Endodermal cell (in vitro differentiated cells): ENCODE measurements around the gene ACVR1. TPM values are rescaled to one million over a fixed set of nuclear protein-coding genes. Genes with fewer than 3 reads are reported as not detected.
"Not testable (repeated sequence)": the region's sequence is repeated elsewhere in the genome, so short reads cannot be mapped to it uniquely, and the experiment has no call there.

ENCODE experiments used
- DNase-seq: peaks from one replicate; pipeline ENCODE4 v3.0.0-alpha.2; 2017
- H3K27ac ChIP-seq: 2 replicates; pipeline ENCODE4 v1.5.1; 2013; ENCODE audit warnings: mild to moderate bottlenecking, low read depth, low read length, moderate library complexity
- H3K27me3 ChIP-seq: 2 replicates; pipeline ENCODE4 v1.6.1; 2013; ENCODE audit warnings: mild to moderate bottlenecking, low read length, moderate library complexity; ENCODE audit not compliant: insufficient read depth, control insufficient read depth, poor library complexity, severe bottlenecking
- H3K36me3 ChIP-seq: 2 replicates; pipeline ENCODE4 v1.7.0; 2013; ENCODE audit warnings: mild to moderate bottlenecking, low read length, moderate library complexity; ENCODE audit not compliant: control insufficient read depth, insufficient read depth
- H3K4me1 ChIP-seq: one replicate; pipeline ENCODE4 v1.7.0; 2013; ENCODE audit warnings: low read length; ENCODE audit not compliant: control insufficient read depth, insufficient read depth
- H3K4me3 ChIP-seq: 2 replicates; pipeline ENCODE4 v1.5.1; 2013; ENCODE audit warnings: mild to moderate bottlenecking, low read length, moderate library complexity
- H3K9ac ChIP-seq: 2 replicates; pipeline ENCODE4 v1.6.1; 2013; ENCODE audit warnings: mild to moderate bottlenecking, low read length, moderate library complexity; ENCODE audit not compliant: poor library complexity, severe bottlenecking; ENCODE audit errors: extremely low read depth
- H3K9me3 ChIP-seq: 2 replicates; pipeline ENCODE4 v1.6.1; 2013; ENCODE audit warnings: mild to moderate bottlenecking, low read length, moderate library complexity; ENCODE audit not compliant: control insufficient read depth
- H3K27ac Mint-ChIP-seq: 2 replicates; pipeline ENCODE4 v1.8.0; 2020; ENCODE audit warnings: mixed read lengths
- H3K27me3 Mint-ChIP-seq: 2 replicates; pipeline ENCODE4 v1.8.0; 2021; ENCODE audit warnings: mild to moderate bottlenecking, mixed read lengths; ENCODE audit not compliant: insufficient read depth
- H3K36me3 Mint-ChIP-seq: 2 replicates; pipeline ENCODE4 v1.8.0; 2020; ENCODE audit warnings: low read depth, mixed read lengths
- H3K4me1 Mint-ChIP-seq: 2 replicates; pipeline ENCODE4 v1.8.0; 2020; ENCODE audit warnings: mixed read lengths
- H3K4me3 Mint-ChIP-seq: 2 replicates; pipeline ENCODE4 v1.8.0; 2020; ENCODE audit warnings: mild to moderate bottlenecking, moderate library complexity, mixed read lengths
- H3K9me3 Mint-ChIP-seq: 2 replicates; pipeline ENCODE4 v1.8.0; 2020; ENCODE audit warnings: mild to moderate bottlenecking, mixed read lengths
- CTCF ChIP-seq: fragments of 200-600 bp; sonication (generic); conservative IDR thresholded peaks from 2 replicates; pipeline ENCODE4 v1.5.0; 2021; ENCODE audit warnings: antibody characterized with exemption, mild to moderate bottlenecking
- WGBS, 2 experiments: methylation state at CpG; one replicate each; pipeline versions ENCODE4 v1.1.5 to v1.1.7; 2013; ENCODE audit warnings: missing lambda C conversion rate in 2 of 2, mixed read lengths in 1 of 2; ENCODE audit not compliant: insufficient coverage in 1 of 2, insufficient read length in 1 of 2; 5-methylcytosine and 5-hydroxymethylcytosine counted together
- total RNA-seq, 2 donors: library from RNA; stranded (reverse); fragmentation: NEBNext Ultra II Directional in 1 of 2; extraction: Animal tissue kit (Norgen Biotek cat#: 25700) in 1 of 2; gene quantifications; 2 replicates in 1 of 2; 3 replicates in 1 of 2; pipeline ENCODE4 v1.2.1, GENCODE V29; 2021

The ACVR1 gene
- total RNA-seq, 2 donors from 2014 or later = 21.1 to 26.9 TPM

GRCh38 chr2:157827377-157827776, 48.8 kb downstream of the ACVR1 start:
- H3K4me3 ChIP-seq = no peak overlapping the region
- H3K9me3 ChIP-seq = no peaks in the 10 kb centered on the region
- no peak overlapping the region for H3K27ac ChIP-seq
- no peaks in the 10 kb centered on the region for H3K36me3 ChIP-seq
- H3K27me3 ChIP-seq = no peaks in the 10 kb centered on the region
- no peak overlapping the region for H3K4me3 Mint-ChIP-seq
- H3K27me3 Mint-ChIP-seq = no peaks in the 10 kb centered on the region
- H3K9ac ChIP-seq = no peak overlapping the region
- no peaks in the 10 kb centered on the region for H3K9me3 Mint-ChIP-seq
- H3K4me1 ChIP-seq = no peaks in the 10 kb centered on the region
- TF ChIP-seq CTCF = no peak
- WGBS, 2 experiments = 96% methylated on average over 2 of the region's 3 CpGs; no CpG with 5 or more reads in 1 of the 2 experiments
- H3K4me1 Mint-ChIP-seq = peaks cover 20% of the 10 kb centered on the region
- no peak for DNase-seq
- H3K27ac Mint-ChIP-seq = no peak overlapping the region
- peaks cover 15% of the 10 kb centered on the region for H3K36me3 Mint-ChIP-seq

GRCh38 chr2:157826644-157827043, 49.5 kb downstream of the ACVR1 start:
- not testable (repeated sequence) for H3K27me3 ChIP-seq, H3K27ac ChIP-seq, H3K36me3 ChIP-seq, H3K4me1 ChIP-seq, H3K9me3 Mint-ChIP-seq, H3K9ac ChIP-seq, H3K9me3 ChIP-seq, H3K4me3 ChIP-seq, H3K4me3 Mint-ChIP-seq, H3K27ac Mint-ChIP-seq, H3K27me3 Mint-ChIP-seq, DNase-seq
- Mint-ChIP-seq H3K36me3 (peaks cover 15% of the 10 kb centered on the region), H3K4me1 (peaks cover 17% of the 10 kb centered on the region)

GRCh38 chr2:157825885-157826284, 50.2 kb downstream of the ACVR1 start:
- Histone ChIP-seq H3K4me1 (no peaks in the 10 kb centered on the region), H3K36me3 (no peaks in the 10 kb centered on the region), H3K27me3 (no peaks in the 10 kb centered on the region), H3K9ac (no peak overlapping the region), H3K27ac (no peak overlapping the region), H3K4me3 (no peak overlapping the region), H3K9me3 (no peaks in the 10 kb centered on the region)
- no peak for TF ChIP-seq CTCF
- DNase-seq = no peak
- WGBS, 2 experiments = 90 to 100% methylated on average over 1 to 6 of the region's 6 CpGs
- no peaks in the 10 kb centered on the region for H3K27me3 Mint-ChIP-seq
- H3K36me3 Mint-ChIP-seq = peaks cover 15% of the 10 kb centered on the region
- H3K4me3 Mint-ChIP-seq = no peak overlapping the region
- no peaks in the 10 kb centered on the region for H3K9me3 Mint-ChIP-seq
- H3K27ac Mint-ChIP-seq = no peak overlapping the region
- H3K4me1 Mint-ChIP-seq = peaks cover 10% of the 10 kb centered on the region

GRCh38 chr2:157822993-157823392, 53.1 kb downstream of the ACVR1 start:
- H3K27me3 ChIP-seq = no peaks in the 10 kb centered on the region
- no peak overlapping the region for H3K9ac ChIP-seq
- no peak for DNase-seq
- no peak overlapping the region for H3K27ac ChIP-seq
- WGBS, 2 experiments = 94 to 100% methylated on average over 2 of the region's 2 CpGs
- no peak overlapping the region for H3K4me3 Mint-ChIP-seq
- H3K27ac Mint-ChIP-seq = no peak overlapping the region
- H3K4me1 ChIP-seq = no peaks in the 10 kb centered on the region
- peaks cover 22% of the 10 kb centered on the region for H3K36me3 Mint-ChIP-seq
- no peaks in the 10 kb centered on the region for H3K27me3 Mint-ChIP-seq
- no peaks in the 10 kb centered on the region for H3K9me3 ChIP-seq
- H3K36me3 ChIP-seq = peaks cover 6% of the 10 kb centered on the region
- peaks cover 8% of the 10 kb centered on the region for H3K4me1 Mint-ChIP-seq
- H3K4me3 ChIP-seq = no peak overlapping the region
- TF ChIP-seq CTCF = no peak
- H3K9me3 Mint-ChIP-seq = no peaks in the 10 kb centered on the region
